ENCODE measurements around the gene KRTAP5-11.
"Not testable (repeated sequence)": the region's sequence is repeated elsewhere in the genome, so short reads cannot be mapped to it uniquely, and the experiment has no call there.

KRTAP5-11 gene

GRCh38 chr11:71542879-71543777, 39.5 kb downstream of the KRTAP5-11 start:
- Histone ChIP-seq H3K9me3 (ENCODE audit: low read length) (no peaks in the 10 kb centered on the region), H3K9ac (ENCODE audit: low read length) (no peak overlapping the region), H3K4me3 (ENCODE audit: low read depth, low read length, poor library complexity, severe bottlenecking) (no peak overlapping the region), H3K9me2 (ENCODE audit: low read depth, low read length) (no peaks in the 10 kb centered on the region), H3K27ac (ENCODE audit: low read depth, low read length, poor library complexity, severe bottlenecking) (no peak overlapping the region), H3K4me1 (ENCODE audit: insufficient read depth, low read length, severe bottlenecking) (no peaks in the 10 kb centered on the region), H3K27me3 (ENCODE audit: insufficient read depth, low read length) (peaks cover 15% of the 10 kb centered on the region; the same call in 1 of the 2 replicates), H4K20me1 (ENCODE audit: insufficient read depth, low read length) (no peaks in the 10 kb centered on the region), H2AFZ (ENCODE audit: low read length) (no peak overlapping the region), H3K36me3 (ENCODE audit: insufficient read depth, low read length) (no peaks in the 10 kb centered on the region; the same call in 1 of the 2 replicates), H3K4me2 (ENCODE audit: low read length) (no peak overlapping the region), H3K79me2 (ENCODE audit: insufficient read depth, low read length) (no peaks in the 10 kb centered on the region), H3F3A (ENCODE audit: insufficient read depth, low read length) (no peaks in the 10 kb centered on the region)
- no peak for TF ChIP-seq EZH2 (IDR thresholded peaks at IDR 0.05; ENCODE audit: borderline replicate concordance, low read length)
- no peak for TF ChIP-seq CTCF (IDR thresholded peaks at IDR 0.05; ENCODE audit: low read length)

- Histone ChIP-seq H3K4me3 (ENCODE audit: low read depth, low read length, poor library complexity, severe bottlenecking) (no peak overlapping the region), H3K9me3 (ENCODE audit: low read length) (no peaks in the 10 kb centered on the region), H4K20me1 (ENCODE audit: insufficient read depth, low read length) (no peaks in the 10 kb centered on the region), H3K9me2 (ENCODE audit: low read depth, low read length) (no peaks in the 10 kb centered on the region), H3K79me2 (ENCODE audit: insufficient read depth, low read length) (no peaks in the 10 kb centered on the region), H3F3A (ENCODE audit: insufficient read depth, low read length) (no peaks in the 10 kb centered on the region), H3K27me3 (ENCODE audit: insufficient read depth, low read length) (peaks cover 15% of the 10 kb centered on the region; the same call in 1 of the 2 replicates), H3K27ac (ENCODE audit: low read depth, low read length, poor library complexity, severe bottlenecking) (no peak overlapping the region), H3K4me2 (ENCODE audit: low read length) (no peak overlapping the region), H3K36me3 (ENCODE audit: insufficient read depth, low read length) (no peaks in the 10 kb centered on the region; the same call in 1 of the 2 replicates), H3K9ac (ENCODE audit: low read length) (no peak overlapping the region), H2AFZ (ENCODE audit: low read length) (no peak overlapping the region), H3K4me1 (ENCODE audit: insufficient read depth, low read length, severe bottlenecking) (no peaks in the 10 kb centered on the region)
- TF ChIP-seq EZH2 (IDR thresholded peaks at IDR 0.05; ENCODE audit: borderline replicate concordance, low read length) (no peak), CTCF (IDR thresholded peaks at IDR 0.05; ENCODE audit: low read length) (no peak)
Observed at GRCh38 chr11:71542382-71542781, 40.3 kb downstream of the KRTAP5-11 start.

- H3K27ac ChIP-seq (ENCODE audit: low read depth, low read length, poor library complexity, severe bottlenecking); H3K4me1 ChIP-seq (ENCODE audit: insufficient read depth, low read length, severe bottlenecking); H3K79me2 ChIP-seq (ENCODE audit: insufficient read depth, low read length); H3K9me2 ChIP-seq (ENCODE audit: low read depth, low read length); H3K9me3 ChIP-seq (ENCODE audit: low read length); H3K4me3 ChIP-seq (ENCODE audit: low read depth, low read length, poor library complexity, severe bottlenecking); H4K20me1 ChIP-seq (ENCODE audit: insufficient read depth, low read length); H3K9ac ChIP-seq (ENCODE audit: low read length); H3F3A ChIP-seq (ENCODE audit: insufficient read depth, low read length); H2AFZ ChIP-seq (ENCODE audit: low read length); H3K4me2 ChIP-seq (ENCODE audit: low read length); H3K36me3 ChIP-seq (ENCODE audit: insufficient read depth, low read length): not testable (repeated sequence)
- H3K27me3 ChIP-seq (ENCODE audit: insufficient read depth, low read length): peaks cover 15% of the 10 kb centered on the region; the same call in 1 of the 2 replicates
Observed at GRCh38 chr11:71540521-71541304, 42.0 kb downstream of the KRTAP5-11 start.

GRCh38 chr11:71539971-71540370, 42.7 kb downstream of the KRTAP5-11 start:
- not testable (repeated sequence) for H3K4me3 ChIP-seq (ENCODE audit: low read depth, low read length, poor library complexity, severe bottlenecking); H3F3A ChIP-seq (ENCODE audit: insufficient read depth, low read length); H4K20me1 ChIP-seq (ENCODE audit: insufficient read depth, low read length); H3K9me2 ChIP-seq (ENCODE audit: low read depth, low read length); H3K79me2 ChIP-seq (ENCODE audit: insufficient read depth, low read length); H3K9ac ChIP-seq (ENCODE audit: low read length); H3K9me3 ChIP-seq (ENCODE audit: low read length); H3K27me3 ChIP-seq (ENCODE audit: insufficient read depth, low read length); H3K4me2 ChIP-seq (ENCODE audit: low read length); H3K27ac ChIP-seq (ENCODE audit: low read depth, low read length, poor library complexity, severe bottlenecking); H3K36me3 ChIP-seq (ENCODE audit: insufficient read depth, low read length); H3K4me1 ChIP-seq (ENCODE audit: insufficient read depth, low read length, severe bottlenecking); H2AFZ ChIP-seq (ENCODE audit: low read length)
